Measurements from ENCODE around the gene CTNNA1.

DNA sequence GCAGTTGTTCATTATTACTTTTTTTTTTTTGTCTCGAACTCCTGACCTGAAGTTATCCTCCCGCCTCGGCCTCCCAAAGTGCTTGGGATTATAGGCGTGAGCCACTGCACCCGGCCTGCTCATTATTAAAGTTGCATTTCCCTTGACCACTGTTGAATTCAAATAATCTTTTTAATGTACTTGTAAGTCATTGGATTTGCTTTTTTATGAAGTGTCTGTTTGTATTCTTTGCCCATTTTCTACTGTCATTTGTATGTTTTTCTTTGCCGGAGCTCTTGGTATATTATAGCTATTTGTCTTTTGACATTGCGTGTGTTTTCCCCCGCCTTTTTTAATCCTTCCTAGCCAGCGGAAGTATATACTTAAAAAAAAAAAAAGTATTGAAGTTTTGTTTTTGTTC, 99.9 kb downstream of the CTNNA1 start:
- TF ChIP-seq EZH2 (IDR thresholded peaks at IDR 0.05; ENCODE audit: insufficient read depth, poor library complexity, severe bottlenecking) = no peak
- no peak for TF ChIP-seq EZH2phosphoT487 (IDR thresholded peaks at IDR 0.05; ENCODE audit: insufficient read depth, low read depth)
